Ishikawa (cell line): Measurements from ENCODE around the gene XDH.

Experiments used
- CEBPB ChIP-seq: IDR thresholded peaks from 2 replicates; pipeline ENCODE4 v1.6.1; 2012
- CREB1 ChIP-seq: IDR thresholded peaks from 2 replicates; pipeline ENCODE4 v1.6.1; 2012; ENCODE audit warnings: low read depth
- EGR1 ChIP-seq: IDR thresholded peaks from 2 replicates; pipeline ENCODE4 v1.6.1; 2012
- EP300 ChIP-seq: IDR thresholded peaks from 2 replicates; pipeline ENCODE4 v1.6.1; 2012; ENCODE audit warnings: borderline replicate concordance
- FOXM1 ChIP-seq: IDR thresholded peaks from 2 replicates; pipeline ENCODE4 v1.6.1; 2012; ENCODE audit warnings: low read depth, borderline replicate concordance
- MAX ChIP-seq: IDR thresholded peaks from 2 replicates; pipeline ENCODE4 v1.6.1; 2012
- RAD21 ChIP-seq: IDR thresholded peaks from 2 replicates; pipeline ENCODE4 v1.6.1; 2012; ENCODE audit warnings: low read depth
- REST ChIP-seq: IDR thresholded peaks from 2 replicates; pipeline ENCODE4 v1.6.1; 2012; ENCODE audit warnings: low read depth, mild to moderate bottlenecking
- TAF1 ChIP-seq: IDR thresholded peaks from 2 replicates; pipeline ENCODE4 v1.6.1; 2012; ENCODE audit warnings: low read depth, mild to moderate bottlenecking
- TCF12 ChIP-seq: IDR thresholded peaks from 2 replicates; pipeline ENCODE4 v1.6.1; 2012; ENCODE audit warnings: low read depth
- USF1 ChIP-seq: IDR thresholded peaks from 2 replicates; pipeline ENCODE4 v1.6.1; 2012
- YY1 ChIP-seq: IDR thresholded peaks from 2 replicates; pipeline ENCODE4 v1.6.1; 2012; ENCODE audit warnings: low read depth

- no peak for TF ChIP-seq EP300
- TF ChIP-seq REST: no peak
- no peak for TF ChIP-seq FOXM1
- no peak for TF ChIP-seq USF1
- TF ChIP-seq EGR1: no peak
- no peak for TF ChIP-seq MAX
- TF ChIP-seq RAD21: no peak
- TF ChIP-seq CREB1: no peak
- no peak for TF ChIP-seq YY1
- no peak for TF ChIP-seq TAF1
- TF ChIP-seq TCF12: no peak
- no peak for TF ChIP-seq CEBPB
Measured at GRCh38 chr2:31328026-31328425, 86.5 kb downstream of the XDH start.
